Measurements from ENCODE around the gene OBSCN. TPM values are rescaled to one million over a fixed set of nuclear protein-coding genes. Genes with fewer than 3 reads are reported as not detected.

Gene OBSCN
- total RNA-seq, 1 donor from 2014 or later = 5.1 TPM

- Histone ChIP-seq H3K9me3 (ENCODE audit: low read depth) (no peaks in the 10 kb centered on the region), H3K27me3 (peaks cover 37% of the 10 kb centered on the region), H3K79me2 (ENCODE audit: low read depth) (no peaks in the 10 kb centered on the region), H4K20me1 (ENCODE audit: low read depth) (peaks cover 16% of the 10 kb centered on the region), H3K36me3 (no peaks in the 10 kb centered on the region), H3F3A (ENCODE audit: low read depth) (no peaks in the 10 kb centered on the region), H3K4me3 (no peak overlapping the region), H3K4me2 (no peak overlapping the region), H3K4me1 (peaks cover 5% of the 10 kb centered on the region), H3K27ac (no peak overlapping the region), H3K9ac (no peak overlapping the region), H2AFZ (replicated peaks) (no peak overlapping the region)
- H3K27ac Mint-ChIP-seq = no peak overlapping the region
- H3K36me3 Mint-ChIP-seq = no peaks in the 10 kb centered on the region
- peaks cover 14% of the 10 kb centered on the region for H3K27me3 Mint-ChIP-seq (ENCODE audit: insufficient read depth, low read depth)
- peaks cover 5% of the 10 kb centered on the region for H3K4me1 Mint-ChIP-seq
- H3K9me3 Mint-ChIP-seq = no peaks in the 10 kb centered on the region
- TF ChIP-seq EZH2 (IDR thresholded peaks at IDR 0.05) (no peak), CTCF (IDR thresholded peaks at IDR 0.05) (no peak), EZH2phosphoT487 (IDR thresholded peaks at IDR 0.05) (no peak)
- DNase-seq (ENCODE audit: low spot score) = no peak
- no peak overlapping the region for H3K4me3 Mint-ChIP-seq
Measured at GRCh38 chr1:228376262-228376628, 168.4 kb downstream of the OBSCN start.

GRCh38 chr1:228376651-228377631 lies 169.1 kb downstream of the OBSCN start:
- TF ChIP-seq EZH2 (IDR thresholded peaks at IDR 0.05) (no peak), CTCF (IDR thresholded peaks at IDR 0.05) (no peak), EZH2phosphoT487 (IDR thresholded peaks at IDR 0.05) (no peak)
- H3K4me2 ChIP-seq = no peak overlapping the region
- H3K36me3 ChIP-seq = no peaks in the 10 kb centered on the region
- H3K4me1 ChIP-seq = peaks cover 5% of the 10 kb centered on the region
- H3K4me3 Mint-ChIP-seq = peak overlapping the region; percentile 71
- peaks cover 14% of the 10 kb centered on the region for H3K27me3 Mint-ChIP-seq (ENCODE audit: insufficient read depth, low read depth)
- H3K27ac ChIP-seq = no peak overlapping the region
- no peak overlapping the region for H3K27ac Mint-ChIP-seq
- no peak overlapping the region for H3K9ac ChIP-seq
- H3F3A ChIP-seq (ENCODE audit: low read depth) = no peaks in the 10 kb centered on the region
- H3K4me3 ChIP-seq = no peak overlapping the region
- DNase-seq (ENCODE audit: low spot score) = no peak
- peaks cover 44% of the 10 kb centered on the region for H3K27me3 ChIP-seq
- no peaks in the 10 kb centered on the region for H3K36me3 Mint-ChIP-seq
- H3K79me2 ChIP-seq (ENCODE audit: low read depth) = no peaks in the 10 kb centered on the region
- H3K4me1 Mint-ChIP-seq = peaks cover 5% of the 10 kb centered on the region
- no peak overlapping the region for H2AFZ ChIP-seq (replicated peaks)
- no peaks in the 10 kb centered on the region for H3K9me3 ChIP-seq (ENCODE audit: low read depth)
- H3K9me3 Mint-ChIP-seq = no peaks in the 10 kb centered on the region
- H4K20me1 ChIP-seq (ENCODE audit: low read depth) = peaks cover 16% of the 10 kb centered on the region

GRCh38 chr1:228377664-228378089 lies 169.8 kb downstream of the OBSCN start:
- Histone ChIP-seq H3K9me3 (ENCODE audit: low read depth) (no peaks in the 10 kb centered on the region), H3F3A (ENCODE audit: low read depth) (no peaks in the 10 kb centered on the region), H2AFZ (replicated peaks) (peak overlapping the region; percentile 66), H3K9ac (no peak overlapping the region), H3K36me3 (no peaks in the 10 kb centered on the region), H3K27me3 (peaks cover 50% of the 10 kb centered on the region), H3K79me2 (ENCODE audit: low read depth) (no peaks in the 10 kb centered on the region), H3K4me2 (peak overlapping the region; percentile 98), H3K4me3 (peak overlapping the region; percentile 62), H3K4me1 (peaks cover 5% of the 10 kb centered on the region), H4K20me1 (ENCODE audit: low read depth) (peaks cover 16% of the 10 kb centered on the region), H3K27ac (no peak overlapping the region)
- H3K4me1 Mint-ChIP-seq = peaks cover 5% of the 10 kb centered on the region
- DNase-seq (ENCODE audit: low spot score) = no peak
- no peaks in the 10 kb centered on the region for H3K9me3 Mint-ChIP-seq
- H3K4me3 Mint-ChIP-seq = peak overlapping the region; percentile 71
- no peak for TF ChIP-seq CTCF (IDR thresholded peaks at IDR 0.05)
- TF ChIP-seq EZH2 (IDR thresholded peaks at IDR 0.05) = no peak
- TF ChIP-seq EZH2phosphoT487 (IDR thresholded peaks at IDR 0.05) = no peak
- no peak overlapping the region for H3K27ac Mint-ChIP-seq
- H3K27me3 Mint-ChIP-seq (ENCODE audit: insufficient read depth, low read depth) = peaks cover 14% of the 10 kb centered on the region
- H3K36me3 Mint-ChIP-seq = no peaks in the 10 kb centered on the region
